ENCODE results near the gene ZFP30. TPM values are rescaled to one million over a fixed set of nuclear protein-coding genes. Genes with fewer than 3 reads are reported as not detected.

Gene ZFP30
- total and polyA plus RNA-seq, 2 of the 13 experiments (the other 11 are each of a cell fraction or from before 2014, with no cell fraction given): 3.4 to 19.2 TPM

- TF ChIP-seq ZNF407 (CRISPR knock-in tag; IDR thresholded peaks at IDR 0.05; ENCODE audit: not compliant biosample characterization): no peak
- no peak for TF ChIP-seq AGO2 (optimal IDR thresholded peaks at IDR 0.05; ENCODE audit: low read depth, low read length)
- no peak for TF ChIP-seq BCL3 (CRISPR knock-in tag; IDR thresholded peaks at IDR 0.05)
- TF ChIP-seq TCF7L2 (IDR thresholded peaks at IDR 0.05; ENCODE audit: low read depth, low read length): no peak
- TF ChIP-seq ZNF598 (CRISPR knock-in tag; IDR thresholded peaks at IDR 0.05; ENCODE audit: borderline replicate concordance): peak; percentile 54; the same call in 1 of the 2 replicates
- TF ChIP-seq SCMH1 (CRISPR knock-in tag; IDR thresholded peaks at IDR 0.05; ENCODE audit: borderline replicate concordance): no peak
- TF ChIP-seq ATAD3A (CRISPR knock-in tag; IDR thresholded peaks at IDR 0.05): no peak
- peak; percentile 70; the same call in 1 of the 2 replicates for TF ChIP-seq KDM4B (CRISPR knock-in tag; IDR thresholded peaks at IDR 0.05)
- TF ChIP-seq KDM6A (CRISPR knock-in tag; IDR thresholded peaks at IDR 0.05; ENCODE audit: low read depth): no peak
- no peak for TF ChIP-seq ZNF484 (CRISPR knock-in tag; IDR thresholded peaks at IDR 0.05; ENCODE audit: borderline replicate concordance, low read depth)
- TF ChIP-seq HCFC1 (IDR thresholded peaks at IDR 0.05; ENCODE audit: low read depth, low read length): peak; percentile 68; the same call in 1 of the 2 replicates
- TF ChIP-seq MXD3 (CRISPR knock-in tag; IDR thresholded peaks at IDR 0.05): peak; percentile 83
- no peak for TF ChIP-seq CEBPZ (IDR thresholded peaks at IDR 0.05; ENCODE audit: low read length)
- TF ChIP-seq ZNF20 (CRISPR knock-in tag; IDR thresholded peaks at IDR 0.05): no peak
- TF ChIP-seq ZNF563 (CRISPR knock-in tag; IDR thresholded peaks at IDR 0.05): peak; percentile 78; the same call in 1 of the 2 replicates
- TF ChIP-seq TBX2 (CRISPR knock-in tag; IDR thresholded peaks at IDR 0.05; ENCODE audit: borderline replicate concordance): peak; percentile 73
These were observed 36.7 kb upstream of the ZFP30 start (continued) for GRCh38 chr19:37691881-37692504.
